Measurements from ENCODE around the gene LY9. TPM values are rescaled to one million over a fixed set of nuclear protein-coding genes. Genes with fewer than 3 reads are reported as not detected.

Gene LY9
- total and polyA plus RNA-seq, 9 of the 15 experiments (the other 6 are each of a cell fraction or from before 2014, with no cell fraction given): not detected

- Histone ChIP-seq H3K79me2 (ENCODE audit: control insufficient read depth, insufficient read depth, low read length) (no peaks in the 10 kb centered on the region), H3K4me3 (no peak overlapping the region), H3K4me2 (ENCODE audit: insufficient read depth, low read length) (no peak overlapping the region), H3K9me3 (replicated peaks; ENCODE audit: control insufficient read depth, insufficient read depth, low read depth, low read length) (no peaks in the 10 kb centered on the region), H2AFZ (ENCODE audit: low read depth, low read length) (no peak overlapping the region), H4K20me1 (replicated peaks; ENCODE audit: control insufficient read depth, insufficient read depth, low read length) (0 out of 2 replicates have a peak, but pooled peaks cover 2% of the 10 kb centered on the region), H3K27me3 (ENCODE audit: control insufficient read depth in 2 of 2, insufficient read depth in 2 of 2, low read length in 2 of 2) (peaks cover 4 to 27% of the 10 kb centered on the region in 2 experiments; a peak in 4 of 5 replicates), H3K4me1 (replicated peaks in 1 of 2; ENCODE audit: control insufficient read depth in 2 of 2, insufficient read depth in 2 of 2, low read length in 2 of 2) (no peaks in the 10 kb centered on the region), H3K36me3 (ENCODE audit: control insufficient read depth, insufficient read depth, low read length) (no peaks in the 10 kb centered on the region), H3K27ac (ENCODE audit: extremely low read depth, low read depth, low read length) (no peak overlapping the region), H3K9me1 (ENCODE audit: control insufficient read depth, insufficient read depth, low read length) (no peaks in the 10 kb centered on the region), H3K9ac (ENCODE audit: insufficient read depth in 1 of 2, low read depth in 2 of 2, low read length in 2 of 2) (no peak overlapping the region)
- FAIRE-seq (no peak), ATAC-seq (no peak), DNase-seq (ENCODE audit: extremely low read depth in 1 of 4, low spot score in 3 of 4) (no peak)
- TF ChIP-seq ZNF146 (CRISPR knock-in tag; IDR thresholded peaks at IDR 0.05; ENCODE audit: unreplicated experiment) (no peak), ZNF324 (CRISPR knock-in tag; IDR thresholded peaks at IDR 0.05) (no peak), ZNF639 (CRISPR knock-in tag; conservative IDR thresholded peaks at IDR 0.05 in 1 of 2, IDR thresholded peaks at IDR 0.05 in 1 of 2) (no peak), ZNF699 (CRISPR knock-in tag; IDR thresholded peaks at IDR 0.05; ENCODE audit: insufficient replicate concordance) (no peak), RNF219 (CRISPR knock-in tag; IDR thresholded peaks at IDR 0.05) (no peak), NFE2 (IDR thresholded peaks at IDR 0.05; ENCODE audit: low read depth) (peak; percentile 31; the same call in 1 of the 2 replicates), MITF (IDR thresholded peaks at IDR 0.05) (no peak), MAFG (tag; conservative IDR thresholded peaks at IDR 0.05) (0 out of 2 replicates have a peak, but pooled peaks have one; percentile 5)
- POLR2A ChIA-PET: interaction anchor here (0.6 to 1.5 kb wide), 3 partner anchors 9 to 39 kb away, joined by 3 to 4 read pairs (median 4); no protein-coding TSS in a partner anchor
- BruUV-seq (replicated peaks): no TSS peak
- in situ Hi-C loops (cut with MboI) (no loop called here), intact Hi-C loops (cut with micrococcal nuclease) (no loop called here)
- 0% methylated on average over 5 of the region's 5 CpGs for WGBS (ENCODE audit: insufficient coverage, low coverage, missing lambda C conversion rate)
- CTCF ChIA-PET (ENCODE audit: low intra/inter-chr PET ratio): no interaction called here
These were observed 69.4 kb downstream of the LY9 start for GRCh38 chr1:160865337-160865736.

Measured in K562 (cell line).